Activated naive CD4-positive, alpha-beta T cell treated with anti-CD3 and anti-CD28 coated beads for 36 hours (primary cell): ENCODE results near the gene NRXN3. TPM values are rescaled to one million over a fixed set of nuclear protein-coding genes. Genes with fewer than 3 reads are reported as not detected.

ENCODE experiments used
- CTCF ChIA-PET: fragments of 350-600 bp; sonication (Branson Sonifier 250); formaldehyde crosslinking; loops from one replicate; lab custom pipeline; 2021; ENCODE audit warnings: antibody characterized with exemption; lab: Charles Lee
- DNase-seq: peaks from one replicate; pipeline ENCODE4 v3.0.0-alpha.2; 2020
- H3K27ac Mint-ChIP-seq: one replicate; pipeline ENCODE4 v1.8.0; 2021; ENCODE audit warnings: mild to moderate bottlenecking, mixed read lengths
- H3K27me3 Mint-ChIP-seq: one replicate; pipeline ENCODE4 v1.8.0; 2021; ENCODE audit warnings: low read depth, mixed read lengths
- H3K36me3 Mint-ChIP-seq: one replicate; pipeline ENCODE4 v1.8.0; 2021; ENCODE audit warnings: low read depth, mixed read lengths
- H3K4me1 Mint-ChIP-seq: one replicate; pipeline ENCODE4 v1.8.0; 2021; ENCODE audit warnings: low read depth, mixed read lengths
- H3K4me3 Mint-ChIP-seq: one replicate; pipeline ENCODE4 v1.8.0; 2021; ENCODE audit warnings: mild to moderate bottlenecking, moderate library complexity, mixed read lengths
- H3K9me3 Mint-ChIP-seq: one replicate; pipeline ENCODE4 v1.8.0; 2021; ENCODE audit warnings: mixed read lengths
- intact Hi-C: fragments of 100-400 bp; cut with micrococcal nuclease; formaldehyde crosslinking; loops from one replicate; pipeline ENCODE4 v1.15.1; 2023
- total RNA-seq, 2 experiments: library from RNA; stranded (reverse); gene quantifications; one replicate each; pipeline ENCODE4 v1.2.3, GENCODE V29; 2021

NRXN3 gene
- total RNA-seq, 2 experiments from 2014 or later, result not detected

- intact Hi-C loops, result no loop called here
- H3K4me1 Mint-ChIP-seq, result no peaks in the 10 kb centered on the region
- H3K9me3 Mint-ChIP-seq, result peaks cover 3% of the 10 kb centered on the region
- CTCF ChIA-PET, result no interaction called here
- no peak for DNase-seq
- no peaks in the 10 kb centered on the region for H3K27me3 Mint-ChIP-seq
- no peak overlapping the region for H3K4me3 Mint-ChIP-seq
- no peak overlapping the region for H3K27ac Mint-ChIP-seq
- H3K36me3 Mint-ChIP-seq, result no peaks in the 10 kb centered on the region
Observed at GRCh38 chr14:79175671-79176070, 1005.5 kb downstream of the NRXN3 start.

- no peaks in the 10 kb centered on the region for H3K36me3 Mint-ChIP-seq
Observed at GRCh38 chr14:79177106-79177505, 1006.9 kb downstream of the NRXN3 start.

GRCh38 chr14:79178719-79179118, 1008.5 kb downstream of the NRXN3 start:
- H3K9me3 Mint-ChIP-seq, result peaks cover 3% of the 10 kb centered on the region

More at GRCh38 chr14:79177106-79177505, 1006.9 kb downstream of the NRXN3 start:
- Mint-ChIP-seq H3K9me3 (peaks cover 3% of the 10 kb centered on the region), H3K4me1 (no peaks in the 10 kb centered on the region), H3K4me3 (no peak overlapping the region), H3K27ac (no peak overlapping the region), H3K27me3 (no peaks in the 10 kb centered on the region)
- CTCF ChIA-PET, result no interaction called here
- DNase-seq, result no peak
- intact Hi-C loops, result no loop called here

GRCh38 chr14:79179985-79180384, 1009.8 kb downstream of the NRXN3 start:
- Mint-ChIP-seq H3K4me1 (no peaks in the 10 kb centered on the region), H3K4me3 (no peak overlapping the region), H3K27ac (no peak overlapping the region), H3K36me3 (no peaks in the 10 kb centered on the region), H3K9me3 (peaks cover 2% of the 10 kb centered on the region), H3K27me3 (no peaks in the 10 kb centered on the region)
- CTCF ChIA-PET, result no interaction called here
- intact Hi-C loops, result no loop called here
- no peak for DNase-seq

More at GRCh38 chr14:79178719-79179118, 1008.5 kb downstream of the NRXN3 start:
- no peak for DNase-seq
- no peaks in the 10 kb centered on the region for H3K27me3 Mint-ChIP-seq
- intact Hi-C loops, result no loop called here
- H3K27ac Mint-ChIP-seq, result no peak overlapping the region
- no peak overlapping the region for H3K4me3 Mint-ChIP-seq
- no peaks in the 10 kb centered on the region for H3K4me1 Mint-ChIP-seq
- CTCF ChIA-PET, result no interaction called here
- no peaks in the 10 kb centered on the region for H3K36me3 Mint-ChIP-seq

GRCh38 chr14:79180656-79181055, 1010.5 kb downstream of the NRXN3 start:
- intact Hi-C loops, result no loop called here
- no peak overlapping the region for H3K27ac Mint-ChIP-seq
- no peak overlapping the region for H3K4me3 Mint-ChIP-seq
- no peaks in the 10 kb centered on the region for H3K36me3 Mint-ChIP-seq
- H3K9me3 Mint-ChIP-seq, result peaks cover 2% of the 10 kb centered on the region
- no peaks in the 10 kb centered on the region for H3K27me3 Mint-ChIP-seq
- CTCF ChIA-PET, result no interaction called here
- H3K4me1 Mint-ChIP-seq, result no peaks in the 10 kb centered on the region
- no peak for DNase-seq

GRCh38 chr14:79186523-79186922, 1016.4 kb downstream of the NRXN3 start:
- DNase-seq, result no peak
- CTCF ChIA-PET, result no interaction called here
- H3K27ac Mint-ChIP-seq, result no peak overlapping the region

GRCh38 chr14:79193689-79194477, 1023.7 kb downstream of the NRXN3 start:
- no peak overlapping the region for H3K4me3 Mint-ChIP-seq
- no peaks in the 10 kb centered on the region for H3K4me1 Mint-ChIP-seq

More at GRCh38 chr14:79186523-79186922, 1016.4 kb downstream of the NRXN3 start:
- Mint-ChIP-seq H3K36me3 (no peaks in the 10 kb centered on the region), H3K4me1 (no peaks in the 10 kb centered on the region), H3K27me3 (no peaks in the 10 kb centered on the region), H3K4me3 (no peak overlapping the region), H3K9me3 (no peaks in the 10 kb centered on the region)
- intact Hi-C loops, result no loop called here

GRCh38 chr14:79196216-79196615, 1026.0 kb downstream of the NRXN3 start:
- Mint-ChIP-seq H3K27me3 (no peaks in the 10 kb centered on the region), H3K9me3 (peaks cover 3% of the 10 kb centered on the region), H3K36me3 (no peaks in the 10 kb centered on the region), H3K4me3 (no peak overlapping the region), H3K27ac (no peak overlapping the region), H3K4me1 (no peaks in the 10 kb centered on the region)
- no peak for DNase-seq
- intact Hi-C loops, result no loop called here
- CTCF ChIA-PET, result no interaction called here

More at GRCh38 chr14:79193689-79194477, 1023.7 kb downstream of the NRXN3 start:
- Mint-ChIP-seq H3K9me3 (no peaks in the 10 kb centered on the region), H3K27ac (no peak overlapping the region), H3K27me3 (no peaks in the 10 kb centered on the region), H3K36me3 (no peaks in the 10 kb centered on the region)
- no peak for DNase-seq
- CTCF ChIA-PET, result interaction anchor here (1.4 kb wide), 1 partner anchor 10 kb away, joined by 3 read pairs; no protein-coding TSS in a partner anchor
- intact Hi-C loops, result no loop called here

- H3K4me3 Mint-ChIP-seq, result no peak overlapping the region
- intact Hi-C loops, result no loop called here
- CTCF ChIA-PET, result no interaction called here
Observed at GRCh38 chr14:79197516-79197915, 1027.3 kb downstream of the NRXN3 start.

GRCh38 chr14:79199217-79199616, 1029.0 kb downstream of the NRXN3 start:
- DNase-seq, result no peak
- intact Hi-C loops, result no loop called here
- H3K27ac Mint-ChIP-seq, result no peak overlapping the region
- no peaks in the 10 kb centered on the region for H3K27me3 Mint-ChIP-seq
- CTCF ChIA-PET, result no interaction called here
- peaks cover 3% of the 10 kb centered on the region for H3K9me3 Mint-ChIP-seq
- H3K4me1 Mint-ChIP-seq, result no peaks in the 10 kb centered on the region
- no peak overlapping the region for H3K4me3 Mint-ChIP-seq
- H3K36me3 Mint-ChIP-seq, result no peaks in the 10 kb centered on the region

More at GRCh38 chr14:79197516-79197915, 1027.3 kb downstream of the NRXN3 start:
- H3K4me1 Mint-ChIP-seq, result no peaks in the 10 kb centered on the region
- no peaks in the 10 kb centered on the region for H3K27me3 Mint-ChIP-seq
- DNase-seq, result no peak
- H3K27ac Mint-ChIP-seq, result no peak overlapping the region
- no peaks in the 10 kb centered on the region for H3K36me3 Mint-ChIP-seq
- peaks cover 3% of the 10 kb centered on the region for H3K9me3 Mint-ChIP-seq

- no peak for DNase-seq
- Mint-ChIP-seq H3K27me3 (no peaks in the 10 kb centered on the region), H3K4me1 (no peaks in the 10 kb centered on the region), H3K9me3 (peaks cover 3% of the 10 kb centered on the region), H3K27ac (no peak overlapping the region), H3K4me3 (no peak overlapping the region), H3K36me3 (no peaks in the 10 kb centered on the region)
- CTCF ChIA-PET, result no interaction called here
- intact Hi-C loops, result no loop called here
Observed at GRCh38 chr14:79201564-79202207, 1031.5 kb downstream of the NRXN3 start.

- CTCF ChIA-PET, result no interaction called here
Observed at GRCh38 chr14:79204591-79204990, 1034.4 kb downstream of the NRXN3 start.

GRCh38 chr14:79209418-79209817, 1039.2 kb downstream of the NRXN3 start:
- DNase-seq, result no peak
- intact Hi-C loops, result no loop called here
- H3K27ac Mint-ChIP-seq, result no peak overlapping the region
- no peaks in the 10 kb centered on the region for H3K36me3 Mint-ChIP-seq
- H3K9me3 Mint-ChIP-seq, result peaks cover 2% of the 10 kb centered on the region
- no peaks in the 10 kb centered on the region for H3K27me3 Mint-ChIP-seq
- no peaks in the 10 kb centered on the region for H3K4me1 Mint-ChIP-seq
- CTCF ChIA-PET, result no interaction called here
- no peak overlapping the region for H3K4me3 Mint-ChIP-seq

More at GRCh38 chr14:79204591-79204990, 1034.4 kb downstream of the NRXN3 start:
- Mint-ChIP-seq H3K27me3 (no peaks in the 10 kb centered on the region), H3K27ac (no peak overlapping the region), H3K4me1 (no peaks in the 10 kb centered on the region), H3K36me3 (no peaks in the 10 kb centered on the region), H3K9me3 (peaks cover 5% of the 10 kb centered on the region), H3K4me3 (no peak overlapping the region)
- DNase-seq, result no peak
- intact Hi-C loops, result no loop called here
